Common myeloid progenitor, CD34-positive (primary cell): Measurements from ENCODE around the gene TRIM52. TPM values are rescaled to one million over a fixed set of nuclear protein-coding genes. Genes with fewer than 3 reads are reported as not detected.
"Not testable (repeated sequence)": the region's sequence is repeated elsewhere in the genome, so short reads cannot be mapped to it uniquely, and the experiment has no call there.

Experiments
- CTCF ChIA-PET: fragments of 350-600 bp; sonication (Branson Sonifier 250); formaldehyde crosslinking; loops from one replicate; lab custom pipeline; 2021; ENCODE audit warnings: antibody characterized with exemption; lab: Charles Lee
- POLR2A ChIA-PET: fragments of 350-600 bp; sonication (Branson Sonifier 250); formaldehyde crosslinking; loops from one replicate; lab custom pipeline; 2021; ENCODE audit warnings: antibody characterized with exemption; lab: Charles Lee
- DNase-seq, 3 donors: peaks; one replicate each; pipeline versions ENCODE4 v3.0.0 to v3.0.0-alpha.2; 2013
- H3K27ac ChIP-seq, 2 experiments: 1 replicate in 1 of 2; 2 replicates in 1 of 2; pipeline ENCODE4 v1.7.0; 2013; ENCODE audit warnings: inconsistent platforms in 2 of 2, low read length in 2 of 2, mild to moderate bottlenecking in 2 of 2, low read depth in 1 of 2, moderate library complexity in 1 of 2; ENCODE audit not compliant: severe bottlenecking in 2 of 2, insufficient read depth in 1 of 2, poor library complexity in 1 of 2
- H3K27me3 ChIP-seq, 5 experiments: replicated peaks in 2 of 5; 1 replicate in 3 of 5; 2 replicates in 2 of 5; pipeline versions ENCODE4 v1.6.1 to v1.7.0; 2013; ENCODE audit warnings: low read length in 4 of 5, mild to moderate bottlenecking in 2 of 5, moderate library complexity in 2 of 5, inconsistent platforms in 1 of 5; ENCODE audit not compliant: insufficient read depth in 5 of 5, control insufficient read depth in 4 of 5
- H3K36me3 ChIP-seq, 4 experiments: 1 replicate in 2 of 4; 2 replicates in 2 of 4; pipeline versions ENCODE4 v1.6.1 to v1.7.0; 2013; ENCODE audit warnings: low read length in 3 of 4, control low read depth in 1 of 4, mild to moderate bottlenecking in 1 of 4; ENCODE audit not compliant: control insufficient read depth in 4 of 4, insufficient read depth in 4 of 4
- H3K4me1 ChIP-seq, 4 experiments: 1 replicate in 3 of 4; 2 replicates in 1 of 4; pipeline versions ENCODE4 v1.6.1 to v1.7.1; 2013; ENCODE audit warnings: low read length in 3 of 4, mild to moderate bottlenecking in 3 of 4, control low read depth in 1 of 4, inconsistent platforms in 1 of 4, moderate library complexity in 1 of 4; ENCODE audit not compliant: control insufficient read depth in 4 of 4, insufficient read depth in 4 of 4; ENCODE audit errors: control extremely low read depth in 1 of 4
- H3K4me3 ChIP-seq, 7 experiments: 1 replicate in 4 of 7; 2 replicates in 3 of 7; pipeline versions ENCODE4 v1.5.1 to v1.7.0; 2013; ENCODE audit warnings: mild to moderate bottlenecking in 7 of 7, low read length in 6 of 7, moderate library complexity in 6 of 7, inconsistent platforms in 2 of 7, low read depth in 2 of 7, control low read depth in 1 of 7; ENCODE audit not compliant: insufficient read depth in 4 of 7, control insufficient read depth in 1 of 7; ENCODE audit errors: extremely low read depth in 1 of 7
- H3K9me3 ChIP-seq, 5 experiments: 1 replicate in 4 of 5; 2 replicates in 1 of 5; pipeline versions ENCODE4 v1.6.1 to v1.7.1; 2013; ENCODE audit warnings: low read length in 4 of 5, mild to moderate bottlenecking in 2 of 5, inconsistent platforms in 1 of 5, low read depth in 1 of 5, moderate library complexity in 1 of 5; ENCODE audit not compliant: control insufficient read depth in 4 of 5, insufficient read depth in 2 of 5; ENCODE audit errors: control extremely low read depth in 1 of 5
- WGBS: methylation state at CpG from one replicate; pipeline ENCODE4 v1.1.5; 2013; ENCODE audit not compliant: insufficient coverage; 5-methylcytosine and 5-hydroxymethylcytosine counted together
- polyA plus RNA-seq: library from polyadenylated mRNA; unstranded; fragments of 120-200 nt; gene quantifications from one replicate; pipeline ENCODE4 v1.2.1, GENCODE V29; 2013

TRIM52 gene
- 26.3 TPM for polyA plus RNA-seq

- H3K4me1 ChIP-seq: peaks cover 17 to 32% (median 30%) of the 10 kb centered on the region in 4 experiments
- peaks cover 5 to 19% (median 14%) of the 10 kb centered on the region in 4 experiments for H3K36me3 ChIP-seq
- CTCF ChIA-PET: interaction anchor here (0.7 to 3.6 kb wide), 7 partner anchors 9 to 95 kb away, joined by 3 to 23 read pairs (median 11); no protein-coding TSS in a partner anchor
- peak; percentile 95 to 98 (median 97) for DNase-seq
- no peaks in the 10 kb centered on the region for H3K27me3 ChIP-seq
- H3K27ac ChIP-seq: peak within 1 kb of the TSS; percentile 96 to 98
- peak within 1 kb of the TSS; percentile 84 to 97 (median 94) for H3K4me3 ChIP-seq
- WGBS: 0% methylated on average over 36 of the region's 43 CpGs
- no peaks in the 10 kb centered on the region for H3K9me3 ChIP-seq
- POLR2A ChIA-PET: interaction anchor here (0.6 to 2.5 kb wide), 8 partner anchors 8 to 72 kb away, joined by 3 to 13 read pairs (median 4); partner anchors contain the start of genes RACK1 and TRIM41
These were observed at the start of gene TRIM52 for GRCh38 chr5:181260720-181261319. Gene TRIM52 (minus strand): TSS chr5:181261143. CDS start chr5:181260813, 330 bp downstream.

- DNase-seq, H3K36me3 ChIP-seq, H3K27ac ChIP-seq, H3K4me1 ChIP-seq, CTCF ChIA-PET, H3K27me3 ChIP-seq, POLR2A ChIA-PET, H3K9me3 ChIP-seq, H3K4me3 ChIP-seq: not testable (repeated sequence)
- WGBS: no CpG with 5 or more reads among the region's 1 CpG
These were observed 26.4 kb upstream of the TRIM52 start for GRCh38 chr5:181287331-181287730.

GRCh38 chr5:181285962-181286705, 25.2 kb upstream of the TRIM52 start:
- CTCF ChIA-PET, H3K4me1 ChIP-seq, H3K9me3 ChIP-seq, DNase-seq, POLR2A ChIA-PET, H3K27me3 ChIP-seq, H3K27ac ChIP-seq, H3K4me3 ChIP-seq, H3K36me3 ChIP-seq: not testable (repeated sequence)
- WGBS: 98% methylated on average over 10 of the region's 10 CpGs

GRCh38 chr5:181283841-181284755, 23.2 kb upstream of the TRIM52 start:
- H3K4me1 ChIP-seq: not testable (repeated sequence)
- 100% methylated on average over 1 of the region's 6 CpGs for WGBS

GRCh38 chr5:181283347-181283746, 22.4 kb upstream of the TRIM52 start:
- Histone ChIP-seq H3K36me3 (no peaks in the 10 kb centered on the region), H3K27ac (no peak overlapping the region), H3K27me3 (no peaks in the 10 kb centered on the region), H3K9me3 (no peaks in the 10 kb centered on the region), H3K4me1 (no peaks in the 10 kb centered on the region), H3K4me3 (no peak overlapping the region)
- ChIA-PET POLR2A (interaction anchor here (1.2 kb wide), 1 partner anchor 21 kb away, joined by 3 read pairs; no protein-coding TSS in a partner anchor), CTCF (no interaction called here)
- 90% methylated on average over 11 of the region's 13 CpGs for WGBS
- no peak for DNase-seq

More at GRCh38 chr5:181283841-181284755, 23.2 kb upstream of the TRIM52 start:
- H3K27me3 ChIP-seq, H3K36me3 ChIP-seq, H3K4me3 ChIP-seq, CTCF ChIA-PET, DNase-seq, H3K9me3 ChIP-seq, H3K27ac ChIP-seq: not testable (repeated sequence)
- POLR2A ChIA-PET: interaction anchor here (1.2 kb wide), 1 partner anchor 22 kb away, joined by 3 read pairs; no protein-coding TSS in a partner anchor

- Histone ChIP-seq H3K27me3 (no peaks in the 10 kb centered on the region), H3K36me3 (no peaks in the 10 kb centered on the region), H3K4me1 (no peaks in the 10 kb centered on the region), H3K9me3 (no peaks in the 10 kb centered on the region), H3K4me3 (no peak overlapping the region), H3K27ac (no peak overlapping the region)
- no peak for DNase-seq
- ChIA-PET POLR2A (interaction anchor here (1.2 kb wide), 1 partner anchor 21 kb away, joined by 3 read pairs; no protein-coding TSS in a partner anchor), CTCF (no interaction called here)
- no CpG with 5 or more reads among the region's 7 CpGs for WGBS
These were observed 21.9 kb upstream of the TRIM52 start for GRCh38 chr5:181282874-181283273.
